ENCODE data around the gene RIPOR3.

Gene RIPOR3

GRCh38 chr20:50559149-50559548, 132.2 kb downstream of the RIPOR3 start:
- H3K4me3 ChIP-seq (ENCODE audit: low read depth, low read length), result no peak overlapping the region
- no peak for DNase-seq (ENCODE audit: low read depth)
- no peak for TF ChIP-seq CTCF (IDR thresholded peaks at IDR 0.05; ENCODE audit: control insufficient read depth, extremely low read depth, insufficient read depth)

- no peak overlapping the region for H3K4me3 ChIP-seq (ENCODE audit: low read depth, low read length)
- TF ChIP-seq CTCF (IDR thresholded peaks at IDR 0.05; ENCODE audit: control insufficient read depth, extremely low read depth, insufficient read depth), result no peak
- no peak for DNase-seq (ENCODE audit: low read depth)
Observed at GRCh38 chr20:50558483-50558925, 132.8 kb downstream of the RIPOR3 start.

DNA sequence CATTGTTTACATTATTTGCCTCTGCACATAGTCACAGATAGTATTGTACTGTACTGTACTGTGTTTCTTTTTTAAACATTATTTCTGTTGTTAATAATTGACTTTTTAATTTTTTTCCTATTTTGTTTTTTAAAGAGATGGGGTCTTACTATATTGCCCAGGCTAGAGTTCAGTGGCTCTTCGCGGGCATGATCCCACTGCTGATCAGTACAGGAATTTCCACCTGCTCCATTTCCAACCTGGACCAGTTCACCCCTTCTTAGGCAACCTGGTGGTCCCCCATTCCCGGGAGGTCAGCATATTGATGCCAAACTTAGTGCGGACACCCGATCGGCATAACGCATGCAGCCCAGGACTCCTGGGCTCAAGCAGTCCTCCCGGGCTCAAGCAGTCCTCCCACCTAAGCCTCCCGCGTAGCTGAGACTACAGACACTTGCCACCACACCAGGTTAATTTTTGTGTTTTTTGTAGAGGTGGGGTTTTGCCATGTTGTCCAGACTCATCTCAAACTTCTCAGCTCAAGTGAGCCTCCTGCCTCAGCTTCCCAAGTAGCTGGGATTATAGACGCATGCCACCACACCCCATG, 133.7 kb downstream of the RIPOR3 start:
- DNase-seq (ENCODE audit: low read depth), result no peak
- H3K4me3 ChIP-seq (ENCODE audit: low read depth, low read length), result no peak overlapping the region
- TF ChIP-seq CTCF (IDR thresholded peaks at IDR 0.05; ENCODE audit: control insufficient read depth, extremely low read depth, insufficient read depth), result no peak

- no peak overlapping the region for H3K4me3 ChIP-seq (ENCODE audit: low read depth, low read length)
- no peak for TF ChIP-seq CTCF (IDR thresholded peaks at IDR 0.05; ENCODE audit: control insufficient read depth, extremely low read depth, insufficient read depth)
- no peak for DNase-seq (ENCODE audit: low read depth)
Observed at GRCh38 chr20:50555662-50556061, 135.7 kb downstream of the RIPOR3 start.

DNA sequence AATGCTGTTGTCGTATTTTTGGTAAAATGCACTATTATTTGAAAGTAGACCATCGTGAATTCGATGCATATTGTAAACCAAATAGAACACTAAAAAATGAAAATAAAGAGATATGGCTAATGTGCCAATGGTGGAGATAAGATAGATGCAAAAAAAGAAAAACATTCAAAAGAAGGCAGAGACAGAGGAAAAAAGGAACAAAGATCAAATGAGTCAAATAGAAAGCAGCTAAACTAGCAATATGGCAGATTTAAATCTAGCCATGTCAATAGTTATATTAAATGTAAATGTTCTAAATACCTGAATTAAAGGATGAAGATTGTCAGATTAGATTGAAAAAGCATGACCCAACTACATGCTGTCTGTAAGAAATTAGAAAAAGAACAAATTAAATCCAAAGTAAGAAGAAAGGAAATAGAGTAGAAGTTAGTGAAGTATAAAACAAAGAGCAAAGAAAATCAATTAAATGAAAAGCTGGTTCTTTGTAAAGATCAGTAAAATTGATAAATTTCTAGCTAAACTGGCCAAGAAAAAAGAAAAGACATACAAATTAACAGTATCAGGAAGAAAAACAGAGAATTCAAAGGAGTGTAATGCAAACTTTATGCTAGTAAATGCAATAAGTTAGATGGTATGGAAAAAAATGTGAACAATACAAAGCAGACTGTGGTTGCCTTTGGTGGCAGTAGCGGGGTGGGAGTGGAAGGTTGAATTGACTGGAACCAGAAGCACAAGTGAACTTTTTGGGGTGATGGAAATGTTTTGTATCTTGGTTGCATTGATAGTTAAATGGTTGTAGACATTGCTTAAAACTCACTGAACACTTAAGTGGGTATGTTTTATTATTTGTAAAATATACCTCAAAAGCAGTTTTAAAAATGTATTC, 136.4 kb downstream of the RIPOR3 start:
- no peak for DNase-seq (ENCODE audit: low read depth)
- no peak for TF ChIP-seq CTCF (IDR thresholded peaks at IDR 0.05; ENCODE audit: control insufficient read depth, extremely low read depth, insufficient read depth)
- H3K4me3 ChIP-seq (ENCODE audit: low read depth, low read length), result no peak overlapping the region

- H3K4me3 ChIP-seq (ENCODE audit: low read depth, low read length), result no peak overlapping the region
- TF ChIP-seq CTCF (IDR thresholded peaks at IDR 0.05; ENCODE audit: control insufficient read depth, extremely low read depth, insufficient read depth), result no peak
- DNase-seq (ENCODE audit: low read depth), result no peak
Observed at GRCh38 chr20:50552979-50553378, 138.4 kb downstream of the RIPOR3 start.
